K562 (cell line): ENCODE data around the gene NUP205. TPM values are rescaled to one million over a fixed set of nuclear protein-coding genes. Genes with fewer than 3 reads are reported as not detected.
A peak's percentile ranks its signal among the peaks of the same experiment; 100 is the strongest.

Source experiments
- ASH1L ChIP-seq: fragments of 450-650 bp; IDR thresholded peaks from 2 replicates; pipeline ENCODE4 v1.6.1; 2018; ENCODE audit warnings: borderline replicate concordance, mild to moderate bottlenecking, low read depth; ENCODE audit not compliant: partially characterized antibody
- CBFB ChIP-seq: sonication (generic); formaldehyde crosslinking; IDR thresholded peaks from 2 replicates; pipeline ENCODE4 v1.4.0; 2020; ENCODE audit warnings: mild to moderate bottlenecking, missing genetic modification reagents
- CHD4 ChIP-seq: fragments of 200-600 bp; sonication (generic); IDR thresholded peaks from 3 replicates; pipeline ENCODE4 v1.6.1; 2012; ENCODE audit warnings: low read depth, mild to moderate bottlenecking, mixed read lengths, low read length, inconsistent platforms; ENCODE audit not compliant: insufficient read depth, insufficient replicate concordance, poor library complexity, severe bottlenecking
- COPS2 ChIP-seq: fragments of 450-650 bp; conservative IDR thresholded peaks from 2 replicates; pipeline ENCODE4 v1.6.1; 2016; ENCODE audit warnings: mild to moderate bottlenecking, moderate library complexity
- DNMT1 ChIP-seq: fragments of 450-650 bp; IDR thresholded peaks from 2 replicates; pipeline ENCODE4 v1.6.1; 2016; ENCODE audit warnings: antibody characterized with exemption, mild to moderate bottlenecking
- ETV6 ChIP-seq, 3 experiments: fragments of 150-350 bp in 1 of 3; sonication (generic) in 1 of 3; formaldehyde crosslinking in 1 of 3; IDR thresholded peaks; 2 replicates each; pipeline versions ENCODE4 v1.6.1 to v1.8.0; 2014 to 2022; ENCODE audit warnings: borderline replicate concordance in 2 of 3, low read depth in 2 of 3, antibody characterized with exemption in 1 of 3, low read length in 1 of 3, mild to moderate bottlenecking in 1 of 3, missing genetic modification reagents in 1 of 3
- FOXK2 ChIP-seq, 2 experiments: fragments of 450-650 bp; IDR thresholded peaks in 1 of 2; conservative IDR thresholded peaks in 1 of 2; 2 replicates each; pipeline ENCODE4 v1.6.1; 2016; ENCODE audit warnings: low read depth in 2 of 2, mild to moderate bottlenecking in 1 of 2
- KDM2B ChIP-seq: fragments of 250-450 bp; sonication (Bioruptor Pico); IDR thresholded peaks from 2 replicates; pipeline ENCODE4 v1.8.0; 2021; ENCODE audit warnings: mild to moderate bottlenecking, moderate library complexity
- MCM5 ChIP-seq: fragments of 450-650 bp; IDR thresholded peaks from 2 replicates; pipeline ENCODE4 v1.6.1; 2016; ENCODE audit warnings: low read depth
- MXI1 ChIP-seq: IDR thresholded peaks from 2 replicates; pipeline ENCODE4 v1.6.1; 2011; ENCODE audit warnings: low read depth, mild to moderate bottlenecking, improper control_type of control experiment, low read length
- NCOA6 ChIP-seq: fragments of 450-650 bp; IDR thresholded peaks from 2 replicates; pipeline ENCODE4 v1.6.1; 2017; ENCODE audit warnings: mild to moderate bottlenecking
- NFYB ChIP-seq: IDR thresholded peaks from 2 replicates; pipeline ENCODE4 v1.6.1; 2011; ENCODE audit warnings: mild to moderate bottlenecking, moderate library complexity; ENCODE audit not compliant: insufficient read length; ENCODE audit errors: extremely low read depth
- PCBP1 ChIP-seq: fragments of 200-400 bp; formaldehyde crosslinking; IDR thresholded peaks from 2 replicates; pipeline ENCODE4 v1.6.1; 2018; ENCODE audit warnings: mild to moderate bottlenecking, low read depth, low read length; ENCODE audit not compliant: poor library complexity, severe bottlenecking
- POLR2G ChIP-seq: fragments of 200-400 bp; formaldehyde crosslinking; IDR thresholded peaks from 2 replicates; pipeline ENCODE4 v1.6.1; 2017; ENCODE audit warnings: low read depth, mild to moderate bottlenecking, antibody characterized with exemption, low read length, moderate library complexity
- SRSF7 ChIP-seq: fragments of 200-400 bp; formaldehyde crosslinking; optimal IDR thresholded peaks from 2 replicates; pipeline ENCODE3; 2017; ENCODE audit warnings: mild to moderate bottlenecking, low read depth, low read length
- TAF7 ChIP-seq: fragments of 450-650 bp; IDR thresholded peaks from 2 replicates; pipeline ENCODE4 v1.6.1; 2016; ENCODE audit warnings: missing genetic modification characterization, missing compliant biosample characterization
- TCF7 ChIP-seq: sonication (generic); IDR thresholded peaks from 2 replicates; pipeline ENCODE4 v1.6.1; 2016; ENCODE audit warnings: antibody characterized with exemption, borderline replicate concordance
- ZNF57 ChIP-seq: fragments of 450-650 bp; formaldehyde crosslinking; IDR thresholded peaks from 2 replicates; pipeline ENCODE4 v1.4.0; 2020; ENCODE audit warnings: mild to moderate bottlenecking, moderate library complexity
- ZNF699 ChIP-seq: fragments of 250-450 bp; sonication (Bioruptor Pico); IDR thresholded peaks from 2 replicates; pipeline ENCODE4 v1.8.0; 2021; ENCODE audit warnings: mild to moderate bottlenecking, moderate library complexity; ENCODE audit not compliant: insufficient replicate concordance
- ZNF830 ChIP-seq: fragments of 250-450 bp; sonication (Bioruptor Pico); IDR thresholded peaks from 2 replicates; pipeline ENCODE4 v1.5.0; 2021; ENCODE audit warnings: mild to moderate bottlenecking
- polyA plus RNA-seq, 8 experiments: library from polyadenylated mRNA; depleted of rRNA in 4 of 8; stranded (reverse) in 5 of 8; unstranded in 3 of 8; fragments of >200 nt; fragmentation: Nextera tagmentation in 2 of 8; fragmentation: Illumina TruSeq in 1 of 8; extraction: Ambion mirVana in 2 of 8; extraction: Trizol in 1 of 8; gene quantifications; 2 replicates each; pipeline versions ENCODE4 v1.2.1 to v1.2.3, GENCODE V29; 2011 to 2014; ENCODE audit warnings: inconsistent platforms in 1 of 8, missing spikeins in 1 of 8
- total RNA-seq, 7 experiments: library from RNA; depleted of rRNA in 6 of 7; stranded (reverse); fragments of >200 nt in 6 of 7; fragmentation: Illumina TruSeq in 2 of 7; extraction: Trizol in 2 of 7; gene quantifications; 2 replicates each; pipeline versions ENCODE4 v1.2.1 to v1.2.3, GENCODE V29; 2011 to 2021; ENCODE audit warnings: low replicate concordance in 1 of 7
- TF ChIP-seq, protein P1 (sequence below): fragments of 450-650 bp; IDR thresholded peaks from 2 replicates; pipeline ENCODE4 v1.6.1; 2016; ENCODE audit warnings: borderline replicate concordance
- TF ChIP-seq, protein P2 (sequence below), 2 experiments: fragments of 450-650 bp; IDR thresholded peaks; 2 replicates each; pipeline ENCODE4 v1.6.1; 2016
- TF ChIP-seq, protein P3 (sequence below): fragments of 250-450 bp; sonication (Bioruptor Pico); IDR thresholded peaks from 2 replicates; pipeline ENCODE4 v1.5.0; 2020; ENCODE audit warnings: mild to moderate bottlenecking

The NUP205 gene
- total and polyA plus RNA-seq, 9 of the 15 experiments (the other 6 are each of a cell fraction or from before 2014, with no cell fraction given) = 101 to 282 (median 193) TPM

DNA sequence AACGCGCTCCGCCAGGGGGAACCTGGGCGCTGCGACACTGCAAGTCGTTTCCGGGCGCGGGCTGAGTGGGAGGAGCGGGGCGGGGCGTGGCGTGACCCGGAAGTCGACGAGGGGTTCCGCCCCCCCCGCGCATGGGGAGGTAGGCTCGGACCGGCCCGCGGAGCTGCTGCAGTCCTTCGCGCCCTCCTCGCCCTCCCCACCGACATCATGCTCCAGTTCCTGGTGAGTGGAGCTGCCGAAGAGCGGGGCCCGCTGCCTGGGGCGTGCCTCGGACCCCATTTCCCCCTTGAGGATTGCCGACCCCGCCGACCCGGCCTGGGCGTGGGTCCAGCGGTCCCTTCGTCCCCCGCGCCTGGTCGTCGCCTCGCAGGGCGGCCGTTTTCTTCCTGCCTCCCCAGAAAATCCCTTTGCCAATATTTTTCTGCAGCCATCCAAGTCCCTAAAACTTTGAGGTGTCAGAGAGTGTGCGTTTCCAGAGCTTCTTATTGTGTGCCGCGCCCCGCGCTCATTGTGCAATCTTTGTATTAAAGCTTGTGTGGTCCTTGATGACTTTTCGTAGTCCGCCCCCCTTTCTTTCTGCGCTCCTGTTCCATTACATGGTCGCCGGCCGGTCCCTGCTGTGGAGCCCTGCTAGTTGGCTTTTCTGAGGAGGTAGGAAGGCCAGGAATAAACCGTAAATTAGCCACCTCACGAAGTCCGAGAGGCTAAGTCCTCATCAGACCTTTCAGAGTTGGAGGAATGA is 104.8 kb downstream of the NUP205 start, which contains the start of gene STMP1 (continued):
- TF ChIP-seq FOXK2 (conservative IDR thresholded peaks at IDR 0.05 in 1 of 2, IDR thresholded peaks at IDR 0.05 in 1 of 2; ENCODE audit: low read depth in 2 of 2) (peak in 1 of 2 experiments; percentile 28; a peak in 1 of 4 replicates), CHD4 (no peak), COPS2 (no peak), NCOA6 (no peak), TAF7 (peak; percentile 81), NFYB (no peak), KDM2B (CRISPR knock-in tag) (no peak), DNMT1 (no peak), MCM5 (no peak), ZNF57 (CRISPR knock-in tag) (no peak), POLR2G (peak; percentile 100), CBFB (peak; percentile 70; the same call in 1 of the 2 replicates), ASH1L (no peak), PCBP1 (peak; percentile 98), SRSF7 (no peak), ZNF699 (no peak), TCF7 (peak; percentile 78), MXI1 (peak; percentile 82), ZNF830 (CRISPR knock-in tag) (peak; percentile 61; the same call in 1 of the 2 replicates), ETV6 (IDR thresholded peaks at IDR 0.05; ENCODE audit: borderline replicate concordance in 1 of 2, low read depth in 2 of 2, low read length in 1 of 2) (0 out of 4 replicates have a peak, but pooled peaks of 1 of the 2 experiments have one; percentile 70), ETV6 (CRISPR knock-in tag; IDR thresholded peaks at IDR 0.05; ENCODE audit: borderline replicate concordance) (peak; percentile 97)
- TF ChIP-seq, protein P1, sequence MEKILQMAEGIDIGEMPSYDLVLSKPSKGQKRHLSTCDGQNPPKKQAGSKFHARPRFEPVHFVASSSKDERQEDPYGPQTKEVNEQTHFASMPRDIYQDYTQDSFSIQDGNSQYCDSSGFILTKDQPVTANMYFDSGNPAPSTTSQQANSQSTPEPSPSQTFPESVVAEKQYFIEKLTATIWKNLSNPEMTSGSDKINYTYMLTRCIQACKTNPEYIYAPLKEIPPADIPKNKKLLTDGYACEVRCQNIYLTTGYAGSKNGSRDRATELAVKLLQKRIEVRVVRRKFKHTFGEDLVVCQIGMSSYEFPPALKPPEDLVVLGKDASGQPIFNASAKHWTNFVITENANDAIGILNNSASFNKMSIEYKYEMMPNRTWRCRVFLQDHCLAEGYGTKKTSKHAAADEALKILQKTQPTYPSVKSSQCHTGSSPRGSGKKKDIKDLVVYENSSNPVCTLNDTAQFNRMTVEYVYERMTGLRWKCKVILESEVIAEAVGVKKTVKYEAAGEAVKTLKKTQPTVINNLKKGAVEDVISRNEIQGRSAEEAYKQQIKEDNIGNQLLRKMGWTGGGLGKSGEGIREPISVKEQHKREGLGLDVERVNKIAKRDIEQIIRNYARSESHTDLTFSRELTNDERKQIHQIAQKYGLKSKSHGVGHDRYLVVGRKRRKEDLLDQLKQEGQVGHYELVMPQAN = peak; percentile 74
- TF ChIP-seq, protein P2, sequence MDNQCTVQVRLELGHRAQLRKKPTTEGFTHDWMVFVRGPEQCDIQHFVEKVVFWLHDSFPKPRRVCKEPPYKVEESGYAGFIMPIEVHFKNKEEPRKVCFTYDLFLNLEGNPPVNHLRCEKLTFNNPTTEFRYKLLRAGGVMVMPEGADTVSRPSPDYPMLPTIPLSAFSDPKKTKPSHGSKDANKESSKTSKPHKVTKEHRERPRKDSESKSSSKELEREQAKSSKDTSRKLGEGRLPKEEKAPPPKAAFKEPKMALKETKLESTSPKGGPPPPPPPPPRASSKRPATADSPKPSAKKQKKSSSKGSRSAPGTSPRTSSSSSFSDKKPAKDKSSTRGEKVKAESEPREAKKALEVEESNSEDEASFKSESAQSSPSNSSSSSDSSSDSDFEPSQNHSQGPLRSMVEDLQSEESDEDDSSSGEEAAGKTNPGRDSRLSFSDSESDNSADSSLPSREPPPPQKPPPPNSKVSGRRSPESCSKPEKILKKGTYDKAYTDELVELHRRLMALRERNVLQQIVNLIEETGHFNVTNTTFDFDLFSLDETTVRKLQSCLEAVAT (IDR thresholded peaks at IDR 0.05) = peak; percentile 87 to 91
- TF ChIP-seq, protein P3, sequence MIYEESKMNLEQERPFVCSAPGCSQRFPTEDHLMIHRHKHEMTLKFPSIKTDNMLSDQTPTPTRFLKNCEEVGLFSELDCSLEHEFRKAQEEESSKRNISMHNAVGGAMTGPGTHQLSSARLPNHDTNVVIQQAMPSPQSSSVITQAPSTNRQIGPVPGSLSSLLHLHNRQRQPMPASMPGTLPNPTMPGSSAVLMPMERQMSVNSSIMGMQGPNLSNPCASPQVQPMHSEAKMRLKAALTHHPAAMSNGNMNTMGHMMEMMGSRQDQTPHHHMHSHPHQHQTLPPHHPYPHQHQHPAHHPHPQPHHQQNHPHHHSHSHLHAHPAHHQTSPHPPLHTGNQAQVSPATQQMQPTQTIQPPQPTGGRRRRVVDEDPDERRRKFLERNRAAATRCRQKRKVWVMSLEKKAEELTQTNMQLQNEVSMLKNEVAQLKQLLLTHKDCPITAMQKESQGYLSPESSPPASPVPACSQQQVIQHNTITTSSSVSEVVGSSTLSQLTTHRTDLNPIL = 0 out of 2 replicates have a peak, but pooled peaks have one; percentile 20
